ENCODE data around the gene SLIT3. TPM values are rescaled to one million over a fixed set of nuclear protein-coding genes. Genes with fewer than 3 reads are reported as not detected.

SLIT3 gene
- total RNA-seq, 1 experiment from 2014 or later = 0.92 TPM

DNA sequence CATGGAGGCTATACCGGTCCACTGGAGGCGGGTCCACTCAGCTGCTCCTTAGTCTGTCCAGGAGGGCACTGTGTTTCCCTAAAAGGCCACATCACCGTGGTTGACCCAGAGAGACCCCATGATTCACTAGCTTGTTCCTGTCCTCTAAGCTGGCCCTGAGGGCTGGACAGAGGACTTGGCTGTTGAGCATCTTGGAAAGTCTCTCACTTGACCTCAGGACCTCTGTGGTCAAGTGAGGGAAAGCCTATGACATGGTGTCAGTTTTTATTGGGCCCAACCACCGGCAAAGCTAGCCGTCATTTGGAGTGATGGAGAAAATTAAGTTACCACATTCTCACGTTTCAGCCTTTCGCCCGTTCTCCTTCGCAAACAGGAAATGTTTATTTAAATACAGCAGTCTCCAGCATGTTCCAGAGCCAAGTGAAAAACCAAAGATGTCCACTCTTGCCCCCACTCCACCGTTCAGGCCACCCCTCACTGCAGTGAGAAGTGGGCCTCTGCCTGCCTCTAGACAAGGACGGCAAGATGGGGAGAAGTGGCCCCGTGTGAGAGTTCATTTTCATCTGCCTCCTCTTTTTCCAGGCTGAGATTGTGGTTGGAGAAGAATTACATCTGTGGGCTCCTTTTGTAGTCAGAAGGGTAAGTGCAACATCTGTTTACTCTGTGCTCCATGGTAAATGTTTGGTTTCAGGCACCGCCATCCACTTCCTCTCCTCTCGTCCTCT is 4.4 kb downstream of the SLIT3 start:
- no CpG with 5 or more reads among the region's 14 CpGs for WGBS (ENCODE audit: extremely low coverage, insufficient read length, low lambda C conversion rate)
- peaks cover 62% of the 10 kb centered on the region for H3K27me3 Mint-ChIP-seq (ENCODE audit: low read depth)
- no peak for DNase-seq

More for the DNA sequence above, 4.4 kb downstream of the SLIT3 start:
- H3K36me3 Mint-ChIP-seq (ENCODE audit: insufficient read depth in 1 of 3, low read depth in 3 of 3) = no peaks in the 10 kb centered on the region
- no peak overlapping the region for H2BK5ac ChIP-seq (ENCODE audit: insufficient read length, low read length)
- H3K9ac ChIP-seq (ENCODE audit: extremely low read depth, insufficient read length, low read length) = no peak overlapping the region
- no peak overlapping the region for H2BK120ac ChIP-seq (ENCODE audit: low read depth, low read length, poor library complexity, severe bottlenecking)
- no peaks in the 10 kb centered on the region for H3K79me2 ChIP-seq (ENCODE audit: insufficient read depth, low read length)
- no peak overlapping the region for H3K27ac Mint-ChIP-seq
- H2BK15ac ChIP-seq (ENCODE audit: low read depth, low read length) = no peak overlapping the region
- no peak overlapping the region for H2AK5ac ChIP-seq (ENCODE audit: insufficient read length, low read length)
- no peak overlapping the region for H4K5ac ChIP-seq (ENCODE audit: insufficient read length, low read depth, low read length)
- no peak overlapping the region for H3K23ac ChIP-seq (ENCODE audit: insufficient read length, low read depth, low read length)
- no peak overlapping the region for H3K4me3 Mint-ChIP-seq
- H3K4ac ChIP-seq (ENCODE audit: low read depth, low read length) = no peak overlapping the region
- TF ChIP-seq, protein P1, sequence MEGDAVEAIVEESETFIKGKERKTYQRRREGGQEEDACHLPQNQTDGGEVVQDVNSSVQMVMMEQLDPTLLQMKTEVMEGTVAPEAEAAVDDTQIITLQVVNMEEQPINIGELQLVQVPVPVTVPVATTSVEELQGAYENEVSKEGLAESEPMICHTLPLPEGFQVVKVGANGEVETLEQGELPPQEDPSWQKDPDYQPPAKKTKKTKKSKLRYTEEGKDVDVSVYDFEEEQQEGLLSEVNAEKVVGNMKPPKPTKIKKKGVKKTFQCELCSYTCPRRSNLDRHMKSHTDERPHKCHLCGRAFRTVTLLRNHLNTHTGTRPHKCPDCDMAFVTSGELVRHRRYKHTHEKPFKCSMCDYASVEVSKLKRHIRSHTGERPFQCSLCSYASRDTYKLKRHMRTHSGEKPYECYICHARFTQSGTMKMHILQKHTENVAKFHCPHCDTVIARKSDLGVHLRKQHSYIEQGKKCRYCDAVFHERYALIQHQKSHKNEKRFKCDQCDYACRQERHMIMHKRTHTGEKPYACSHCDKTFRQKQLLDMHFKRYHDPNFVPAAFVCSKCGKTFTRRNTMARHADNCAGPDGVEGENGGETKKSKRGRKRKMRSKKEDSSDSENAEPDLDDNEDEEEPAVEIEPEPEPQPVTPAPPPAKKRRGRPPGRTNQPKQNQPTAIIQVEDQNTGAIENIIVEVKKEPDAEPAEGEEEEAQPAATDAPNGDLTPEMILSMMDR (conservative IDR thresholded peaks at IDR 0.05) = no peak
- no peaks in the 10 kb centered on the region for H3K9me3 Mint-ChIP-seq
- H3K4me1 Mint-ChIP-seq = peaks cover 11% of the 10 kb centered on the region in 2 experiments
- no peaks in the 10 kb centered on the region for H3K9me3 ChIP-seq (ENCODE audit: control insufficient read depth, low read depth, low read length)
- no peak overlapping the region for H3K27ac ChIP-seq (ENCODE audit: insufficient read length, low read depth, low read length)
- H3K23me2 ChIP-seq (ENCODE audit: insufficient read length, low read depth, low read length, poor library complexity, severe bottlenecking) = no peaks in the 10 kb centered on the region
- H2AFZ ChIP-seq (ENCODE audit: low read length) = no peak overlapping the region
- no peaks in the 10 kb centered on the region for H4K20me1 ChIP-seq (ENCODE audit: control insufficient read depth, insufficient read depth, insufficient read length)
- no peak overlapping the region for H4K8ac ChIP-seq (replicated peaks; ENCODE audit: insufficient read length, low read depth, low read length)
- peaks cover 12% of the 10 kb centered on the region; the same call in 1 of the 2 replicates for H3K27me3 ChIP-seq (ENCODE audit: insufficient read depth, low read length)
- H3K18ac ChIP-seq (ENCODE audit: insufficient read length, low read depth, low read length) = no peak overlapping the region
- no peak overlapping the region for H2BK20ac ChIP-seq (ENCODE audit: low read depth, low read length, poor library complexity, severe bottlenecking)
- no peak overlapping the region for H3K14ac ChIP-seq (ENCODE audit: insufficient read depth, low read length)
- H3T11ph ChIP-seq (ENCODE audit: low read length) = no peak overlapping the region
- H3K56ac ChIP-seq (ENCODE audit: insufficient read length, low read depth, low read length) = no peak overlapping the region
- H3K4me2 ChIP-seq (ENCODE audit: insufficient read depth, insufficient read length, low read length) = no peak overlapping the region
- no peak overlapping the region for H4K91ac ChIP-seq (ENCODE audit: insufficient read length, low read depth, low read length)
- no peaks in the 10 kb centered on the region for H3K4me1 ChIP-seq (ENCODE audit: insufficient read depth, low read length)
- H2BK12ac ChIP-seq (ENCODE audit: insufficient read length, low read depth, low read length) = no peak overlapping the region
- H3K79me1 ChIP-seq (ENCODE audit: insufficient read depth, low read depth, low read length, poor library complexity, severe bottlenecking) = no peaks in the 10 kb centered on the region
